ENCODE data around the gene SCARB1. TPM values are rescaled to one million over a fixed set of nuclear protein-coding genes. Genes with fewer than 3 reads are reported as not detected.

Gene SCARB1
- total RNA-seq, 4 donors from 2014 or later, result 24.2 to 79.4 (median 59.4) TPM

DNA sequence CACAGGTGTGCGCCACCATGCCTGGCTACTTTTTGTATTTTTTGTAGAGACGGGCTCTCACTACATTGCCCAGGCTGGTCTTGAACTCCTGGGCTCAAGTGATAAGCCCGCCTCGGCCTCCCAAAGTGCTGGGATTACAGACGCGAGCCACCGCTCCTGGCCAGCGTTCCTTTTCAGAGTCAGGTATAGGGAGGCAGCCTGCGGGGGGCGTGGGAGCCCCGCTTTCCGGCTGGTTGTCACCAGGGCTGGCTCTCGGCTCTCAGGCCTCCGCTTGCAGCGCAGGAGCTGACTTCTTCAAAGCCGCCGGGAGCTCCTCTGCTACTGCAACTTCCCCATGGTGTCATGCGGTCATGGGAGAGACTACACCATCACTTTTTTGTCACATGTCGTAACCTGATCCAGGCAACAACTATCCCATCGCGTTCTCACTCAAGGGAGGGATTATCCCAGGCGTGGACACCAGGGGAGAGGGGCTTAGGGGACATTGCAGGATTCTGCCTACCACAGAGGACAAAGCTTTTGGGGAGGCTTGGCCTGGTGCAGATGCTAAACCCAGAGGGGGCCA, 129.4 kb downstream of the SCARB1 start:
- ATAC-seq (ENCODE audit: low FRiP score) (no peak), DNase-seq (ENCODE audit: low spot score) (no peak)
- TF ChIP-seq, protein P1, sequence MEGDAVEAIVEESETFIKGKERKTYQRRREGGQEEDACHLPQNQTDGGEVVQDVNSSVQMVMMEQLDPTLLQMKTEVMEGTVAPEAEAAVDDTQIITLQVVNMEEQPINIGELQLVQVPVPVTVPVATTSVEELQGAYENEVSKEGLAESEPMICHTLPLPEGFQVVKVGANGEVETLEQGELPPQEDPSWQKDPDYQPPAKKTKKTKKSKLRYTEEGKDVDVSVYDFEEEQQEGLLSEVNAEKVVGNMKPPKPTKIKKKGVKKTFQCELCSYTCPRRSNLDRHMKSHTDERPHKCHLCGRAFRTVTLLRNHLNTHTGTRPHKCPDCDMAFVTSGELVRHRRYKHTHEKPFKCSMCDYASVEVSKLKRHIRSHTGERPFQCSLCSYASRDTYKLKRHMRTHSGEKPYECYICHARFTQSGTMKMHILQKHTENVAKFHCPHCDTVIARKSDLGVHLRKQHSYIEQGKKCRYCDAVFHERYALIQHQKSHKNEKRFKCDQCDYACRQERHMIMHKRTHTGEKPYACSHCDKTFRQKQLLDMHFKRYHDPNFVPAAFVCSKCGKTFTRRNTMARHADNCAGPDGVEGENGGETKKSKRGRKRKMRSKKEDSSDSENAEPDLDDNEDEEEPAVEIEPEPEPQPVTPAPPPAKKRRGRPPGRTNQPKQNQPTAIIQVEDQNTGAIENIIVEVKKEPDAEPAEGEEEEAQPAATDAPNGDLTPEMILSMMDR (IDR thresholded peaks at IDR 0.05), result no peak

DNA sequence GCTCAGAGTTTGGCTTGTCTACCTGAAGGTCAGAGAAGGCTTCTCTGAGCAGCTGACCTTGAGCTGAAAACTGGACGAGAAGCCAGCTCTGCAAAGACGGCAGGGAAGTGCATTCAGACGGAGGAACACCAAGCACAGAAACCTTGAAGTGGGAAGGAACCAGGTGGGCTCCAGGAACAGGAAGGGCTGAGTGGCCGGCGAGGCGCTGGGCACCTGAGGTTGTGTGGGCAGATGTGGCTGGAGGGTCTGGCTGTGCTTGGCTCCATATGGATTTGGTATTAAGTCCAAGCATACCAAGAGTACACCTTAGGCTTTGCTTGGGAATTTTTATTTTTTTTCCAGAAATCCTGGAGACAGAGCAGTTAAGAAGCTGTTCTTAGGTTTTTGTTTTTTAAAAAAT, 130.6 kb downstream of the SCARB1 start:
- TF ChIP-seq, protein P1 (IDR thresholded peaks at IDR 0.05), result no peak
- ATAC-seq (ENCODE audit: low FRiP score) (no peak), DNase-seq (ENCODE audit: low spot score) (no peak)

DNA sequence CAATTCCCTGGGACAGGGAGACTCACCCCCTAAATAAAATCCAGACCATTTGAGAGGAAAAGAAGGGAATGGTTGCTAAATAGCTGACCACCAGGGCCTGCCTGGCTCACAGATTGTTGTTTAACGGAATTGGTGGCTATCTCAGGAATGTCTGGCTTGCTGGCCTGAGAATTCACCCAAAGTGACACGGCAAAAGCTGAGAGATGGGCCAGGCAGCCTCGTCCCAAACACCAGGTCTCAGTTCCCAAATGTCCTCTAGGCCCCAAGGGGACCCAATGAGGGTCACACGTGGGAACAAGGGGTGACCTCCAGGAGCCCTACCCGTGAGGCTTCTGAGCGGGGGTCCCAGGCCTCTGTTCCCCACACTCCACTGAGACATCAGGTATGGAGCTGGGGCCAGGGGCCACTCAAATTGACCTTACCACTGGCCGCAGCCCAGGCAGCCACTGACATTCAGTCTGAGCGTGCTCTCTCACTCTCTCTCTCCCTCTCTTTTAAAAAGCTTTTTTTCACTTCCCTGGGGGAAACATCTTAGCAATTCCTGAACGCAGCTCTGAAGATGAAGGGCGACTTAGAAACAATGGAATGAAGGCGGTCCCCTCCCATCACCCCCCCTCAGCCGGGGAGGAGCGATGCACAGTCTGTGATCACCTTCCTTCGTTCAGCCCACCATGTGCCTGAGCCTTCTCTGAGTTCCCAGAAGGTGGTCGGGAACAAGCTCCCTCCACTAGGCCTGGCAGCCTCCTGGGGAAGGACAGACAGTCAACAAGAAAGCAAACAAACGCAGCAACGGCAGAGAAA, 131.2 kb downstream of the SCARB1 start:
- DNase-seq (ENCODE audit: low spot score) (no peak), ATAC-seq (ENCODE audit: low FRiP score) (no peak)
- TF ChIP-seq, protein P1 (IDR thresholded peaks at IDR 0.05), result no peak

DNA sequence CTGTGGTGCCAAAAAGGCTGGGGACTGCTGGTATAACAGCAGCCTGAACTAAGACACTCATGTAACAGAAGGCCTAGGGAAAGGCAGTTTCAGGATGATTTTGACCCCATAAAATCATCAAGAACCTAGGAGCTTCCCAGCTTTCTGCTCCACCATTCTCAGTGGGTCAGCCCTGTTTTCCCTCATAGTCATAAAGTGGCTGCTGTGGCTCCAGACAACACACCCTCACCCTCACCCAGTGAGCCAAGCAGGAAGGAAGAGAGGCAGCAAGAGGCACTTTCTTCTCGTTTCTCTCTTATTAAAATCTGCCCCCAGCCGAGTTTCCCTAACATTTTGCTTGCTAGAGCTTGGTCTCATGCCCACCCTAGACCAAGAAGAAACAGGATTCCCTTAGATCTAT, 131.8 kb downstream of the SCARB1 start:
- DNase-seq (ENCODE audit: low spot score) (no peak), ATAC-seq (ENCODE audit: low FRiP score) (no peak)
- TF ChIP-seq, protein P1 (IDR thresholded peaks at IDR 0.05), result no peak

DNA sequence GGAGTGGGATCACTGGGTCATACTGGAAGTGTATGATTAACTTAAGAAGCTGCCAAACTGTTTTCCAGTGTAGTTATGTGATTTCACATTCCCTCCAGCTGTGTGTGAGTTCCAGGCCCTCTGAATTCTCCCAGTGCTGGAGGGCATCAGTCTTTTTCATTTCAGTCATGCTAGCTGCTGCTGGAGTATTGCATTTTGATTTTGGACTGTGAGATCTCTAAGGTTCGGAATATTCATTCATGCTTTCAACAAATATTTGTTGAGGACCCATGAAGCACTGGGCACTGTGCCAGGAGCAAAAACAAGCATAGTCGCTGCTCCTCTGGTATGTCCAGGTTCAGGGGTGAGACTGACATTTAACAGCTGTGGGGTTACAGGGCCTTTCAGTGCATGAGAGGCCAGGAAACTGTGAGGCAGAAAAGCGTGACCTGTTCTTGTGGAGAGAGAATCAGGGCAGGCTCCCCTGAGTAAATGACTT, 133.2 kb downstream of the SCARB1 start:
- no peak for DNase-seq (ENCODE audit: low spot score)
- TF ChIP-seq, protein P1 (IDR thresholded peaks at IDR 0.05), result no peak
- ATAC-seq (ENCODE audit: low FRiP score), result no peak

DNA sequence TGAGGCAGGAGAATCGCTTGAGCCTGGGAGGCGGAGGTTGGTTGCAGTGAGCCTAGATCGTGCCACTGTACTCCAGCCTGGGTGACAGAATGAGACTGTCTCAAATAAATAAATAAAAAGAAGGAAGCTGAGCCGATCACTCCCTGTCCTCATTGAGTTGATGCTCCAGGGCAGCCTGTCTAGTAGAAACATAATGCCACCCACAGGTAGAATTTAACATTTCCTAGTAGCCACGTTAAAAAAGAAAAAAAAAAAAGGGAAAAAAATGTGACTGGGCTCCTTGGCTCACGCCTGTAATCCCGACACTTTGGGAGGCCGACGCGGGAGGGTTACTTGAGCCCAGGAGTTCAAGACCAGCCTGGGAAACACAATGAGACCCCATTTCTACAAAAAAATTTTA, 135.7 kb downstream of the SCARB1 start:
- ATAC-seq (ENCODE audit: low FRiP score) (no peak), DNase-seq (ENCODE audit: low spot score) (no peak)
- TF ChIP-seq, protein P1 (IDR thresholded peaks at IDR 0.05), result no peak
